GM12892 (cell line): Measurements from ENCODE around the gene LHX1.

Experiments
- POLR2A ChIP-seq: IDR thresholded peaks from 2 replicates; pipeline ENCODE4 v1.6.1; 2011; ENCODE audit warnings: low read depth, low read length, control low read depth
- POLR2AphosphoS5 ChIP-seq: IDR thresholded peaks from 2 replicates; pipeline ENCODE4 v1.6.1; 2011; ENCODE audit warnings: low read depth, low read length, control low read depth
- TAF1 ChIP-seq: IDR thresholded peaks from 2 replicates; pipeline ENCODE4 v1.6.1; 2011; ENCODE audit warnings: low read depth, mild to moderate bottlenecking, control low read depth, low read length, borderline replicate concordance

DNA sequence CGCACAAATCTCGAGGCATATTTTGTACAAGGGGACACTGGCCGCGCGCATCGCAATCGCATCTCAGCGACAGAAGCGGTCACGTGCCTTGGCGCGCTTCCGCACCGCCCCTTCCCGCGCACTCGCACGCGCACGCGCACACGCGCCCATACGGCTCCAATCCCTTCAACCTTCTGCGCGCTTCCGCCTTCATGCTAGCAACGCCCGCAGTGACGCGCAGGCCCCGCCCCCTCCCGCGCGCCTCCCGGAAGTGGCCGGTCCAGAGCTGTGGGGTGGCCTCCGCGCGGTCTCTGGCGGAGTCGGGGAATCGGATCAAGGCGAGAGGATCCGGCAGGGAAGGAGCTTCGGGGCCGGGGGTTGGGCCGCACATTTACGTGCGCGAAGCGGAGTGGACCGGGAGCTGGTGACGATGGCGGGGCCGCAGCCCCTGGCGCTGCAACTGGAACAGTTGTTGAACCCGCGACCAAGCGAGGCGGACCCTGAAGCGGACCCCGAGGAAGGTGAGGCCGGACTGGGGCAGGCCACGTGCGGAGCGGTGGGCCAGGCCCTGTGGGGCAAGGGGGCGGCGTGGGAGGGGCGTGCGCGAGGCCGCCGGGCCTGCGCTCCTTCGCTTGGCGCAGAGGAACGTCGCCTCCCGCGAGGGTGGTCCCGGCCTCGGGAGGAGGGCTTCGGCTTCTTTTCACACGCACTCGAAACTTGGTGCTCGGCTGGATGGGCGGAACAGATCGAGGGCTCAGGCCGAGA, 11.6 kb downstream of the LHX1 start, which contains the start of gene AATF:
- TF ChIP-seq POLR2A (peak; percentile 92), POLR2AphosphoS5 (peak; percentile 68), TAF1 (peak; percentile 74; the same call in 1 of the 2 replicates)
